GM21360 (cell line): ENCODE results near the gene TCP11X2.
"Not testable (repeated sequence)": the region's sequence is repeated elsewhere in the genome, so short reads cannot be mapped to it uniquely, and the experiment has no call there.

Experiments used
- ATAC-seq: cut with Tn5 transposase; IDR thresholded peaks from one replicate; pipeline ENCODE4 v1.9.1; 2021; ENCODE audit warnings: mild to moderate bottlenecking, moderate library complexity; ENCODE audit not compliant: unreplicated experiment

TCP11X2 gene

DNA sequence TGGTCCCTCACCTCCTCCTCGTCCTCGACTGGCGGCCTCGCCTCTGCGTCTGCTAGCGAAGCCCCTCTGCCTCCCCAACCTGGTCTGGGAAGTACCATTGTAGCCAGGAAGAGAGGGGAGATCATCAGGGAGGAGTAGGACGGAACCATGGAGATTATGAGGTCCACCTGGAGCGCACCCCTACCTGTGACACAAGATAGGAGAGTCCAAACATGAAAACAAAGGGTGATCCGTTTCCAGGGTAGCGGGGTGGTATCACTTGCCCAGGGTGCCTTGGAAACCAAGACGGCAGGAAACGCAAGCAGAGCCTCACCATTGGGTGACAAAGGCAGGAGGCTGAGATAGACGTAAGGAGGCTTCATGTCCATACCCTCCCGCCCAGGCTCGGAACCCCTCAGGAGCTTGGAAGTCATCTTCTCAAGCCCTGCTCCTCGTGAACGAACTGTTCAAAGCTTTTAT lies at the start of gene TCP11X2:
Gene TCP11X2 (minus strand): TSS at position 51 of the 459 bp plus-strand sequence.
- ATAC-seq = not testable (repeated sequence)

GRCh38 chrX:102517326-102517725 lies 45.7 kb upstream of the TCP11X2 start:
- ATAC-seq = no peak

DNA sequence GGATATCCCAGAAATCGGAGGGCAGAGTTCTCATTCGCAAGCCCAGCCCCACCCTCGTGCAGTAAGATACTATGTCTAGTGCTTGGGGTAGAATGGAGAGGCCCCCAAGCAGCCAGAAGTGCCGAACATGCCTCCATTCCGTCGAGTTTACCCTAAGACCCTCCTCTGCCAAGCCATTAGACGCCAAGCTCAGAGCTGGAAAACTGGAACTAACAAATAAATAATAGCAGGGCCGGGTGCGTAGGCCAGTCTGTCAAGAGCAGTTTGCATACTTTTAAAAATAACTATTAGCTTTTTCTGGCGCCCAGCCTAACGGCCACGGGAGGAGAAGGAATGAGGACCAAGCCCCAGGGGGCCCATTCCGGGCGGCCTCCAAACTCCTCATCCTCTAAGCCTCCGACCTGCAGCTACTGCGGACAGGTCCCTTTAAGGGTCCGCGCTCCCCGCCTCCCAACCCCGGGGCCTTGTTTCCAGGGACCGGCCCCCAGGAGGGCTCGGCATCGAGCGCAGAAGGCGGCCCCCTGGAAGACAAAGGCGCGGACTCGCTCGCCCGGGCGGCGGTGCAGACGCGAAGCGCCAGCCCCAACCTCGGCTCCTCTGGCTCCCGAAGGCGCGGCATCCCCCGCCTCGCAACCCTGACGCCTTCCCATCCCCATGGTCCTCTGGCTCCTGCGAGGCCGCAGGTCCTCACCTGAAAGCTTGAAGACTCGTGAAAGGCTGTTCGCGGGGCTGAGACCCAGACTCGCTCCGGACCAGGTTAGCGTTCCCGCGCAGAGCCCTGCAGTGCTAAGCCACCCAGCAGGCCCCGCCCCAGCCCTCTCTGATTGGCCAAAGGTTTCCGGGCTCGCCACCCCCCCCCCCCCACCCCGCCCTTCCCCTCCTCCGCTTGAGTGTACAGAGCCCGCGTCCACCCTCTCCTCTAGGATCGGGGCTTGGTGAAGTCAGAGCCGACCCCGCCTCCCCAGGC lies 44.6 kb upstream of the TCP11X2 start, which contains the start of gene TMSB15A:
Gene TMSB15A (minus strand): TSS at position 765 of the 967 bp plus-strand sequence.
- peak; percentile 95 for ATAC-seq

DNA sequence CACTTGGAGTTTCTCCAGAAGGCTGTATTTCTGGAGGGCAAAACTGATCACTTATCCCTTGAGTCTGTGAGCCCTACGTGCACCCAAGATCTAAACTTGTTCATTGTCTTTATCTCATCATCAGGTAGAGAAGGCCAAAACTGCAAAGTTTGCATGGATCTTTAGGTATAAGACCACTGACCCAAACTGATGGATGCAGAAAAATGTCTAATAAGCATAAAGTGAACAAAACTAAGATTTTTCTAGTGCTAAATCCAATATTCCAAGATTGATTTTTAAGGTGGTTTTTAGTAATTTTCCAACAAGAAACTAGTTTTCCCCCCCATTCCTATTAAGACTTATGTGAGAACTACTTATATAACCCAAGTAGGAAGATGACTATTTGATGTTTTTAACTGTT lies 42.9 kb upstream of the TCP11X2 start:
- no peak for ATAC-seq

- ATAC-seq = no peak
Measured at GRCh38 chrX:102498732-102499131, 27.1 kb upstream of the TCP11X2 start.

GRCh38 chrX:102491766-102492165 lies 20.2 kb upstream of the TCP11X2 start:
- no peak for ATAC-seq

- not testable (repeated sequence) for ATAC-seq
Measured at GRCh38 chrX:102478765-102479164, 7.2 kb upstream of the TCP11X2 start.

DNA sequence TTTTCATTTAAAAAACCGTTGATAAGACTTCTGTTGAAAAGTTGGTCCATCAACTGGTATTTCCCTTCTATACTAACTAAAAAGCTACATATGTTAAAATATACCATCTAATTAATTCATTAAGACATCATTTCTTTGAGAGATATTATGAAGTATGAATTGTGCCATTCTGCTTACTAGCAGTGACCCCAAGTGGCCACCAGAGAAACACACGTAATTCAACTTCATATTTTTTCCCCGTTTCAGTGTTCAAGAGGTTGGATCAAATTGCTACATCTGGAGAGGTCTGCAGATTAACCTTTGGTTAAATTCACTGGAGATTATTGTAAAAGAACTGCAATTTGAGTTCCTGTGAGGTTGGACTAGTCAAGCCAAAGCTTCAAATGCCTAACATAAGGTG lies 1.4 kb downstream of the TCP11X2 start:
- ATAC-seq = not testable (repeated sequence)

- not testable (repeated sequence) for ATAC-seq
Measured at GRCh38 chrX:102458615-102459014, 13.0 kb downstream of the TCP11X2 start.

GRCh38 chrX:102439908-102440307 lies 31.7 kb downstream of the TCP11X2 start, which contains the start of gene NXF2B:
NXF2B (minus strand) TSS chrX:102440008; CDS start chrX:102380036, 59,972 bp downstream.
- not testable (repeated sequence) for ATAC-seq

DNA sequence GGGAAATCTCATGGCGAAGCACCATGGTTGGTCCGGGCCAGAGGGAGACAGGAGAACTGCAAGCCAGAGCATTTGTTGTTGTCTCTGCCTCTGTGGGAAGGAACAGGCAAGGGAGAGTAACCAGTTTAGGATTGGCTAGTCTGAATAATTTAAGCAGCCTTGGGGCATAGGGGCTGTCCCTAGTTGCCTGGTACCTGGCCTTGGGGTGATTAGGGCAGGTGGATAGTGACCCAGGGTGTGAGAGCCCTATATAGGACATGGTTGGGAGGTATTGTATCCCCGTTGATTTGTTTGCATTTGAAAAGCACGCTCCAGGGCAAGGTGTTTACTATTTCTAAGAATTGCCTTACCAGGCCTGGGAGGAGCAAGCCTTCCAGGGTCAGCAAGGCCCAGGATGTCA lies 57.1 kb downstream of the TCP11X2 start:
- not testable (repeated sequence) for ATAC-seq
